ENCODE measurements around the gene HOXD3.

GRCh38 chr2:176123411-176124109 lies 33.5 kb upstream of the HOXD3 start:
- no peak for TF ChIP-seq IRF2 (CRISPR knock-in tag; IDR thresholded peaks at IDR 0.05; ENCODE audit: borderline replicate concordance, low read depth)
- TF ChIP-seq CBFB (CRISPR knock-in tag; IDR thresholded peaks at IDR 0.05; ENCODE audit: low read depth) = no peak
- TF ChIP-seq CREB1 (CRISPR knock-in tag; IDR thresholded peaks at IDR 0.05) = no peak
- TF ChIP-seq ESRRA (CRISPR knock-in tag; IDR thresholded peaks at IDR 0.05; ENCODE audit: borderline replicate concordance) = no peak
- no peak for TF ChIP-seq CTCF (IDR thresholded peaks at IDR 0.05)
- TF ChIP-seq NR3C1 (CRISPR knock-in tag; conservative IDR thresholded peaks at IDR 0.05; ENCODE audit: low read depth) = no peak
- no peak for TF ChIP-seq USF1 (CRISPR knock-in tag; IDR thresholded peaks at IDR 0.05)
- no peak for TF ChIP-seq FOXK1 (CRISPR knock-in tag; IDR thresholded peaks at IDR 0.05)
- TF ChIP-seq ATF2 (CRISPR knock-in tag; IDR thresholded peaks at IDR 0.05; ENCODE audit: borderline replicate concordance, low read depth) = no peak
- no peak for TF ChIP-seq MXD4 (CRISPR knock-in tag; IDR thresholded peaks at IDR 0.05; ENCODE audit: borderline replicate concordance)
- no peak for TF ChIP-seq E2F1 (CRISPR knock-in tag; IDR thresholded peaks at IDR 0.05)
- TF ChIP-seq FOXP4 (CRISPR knock-in tag; IDR thresholded peaks at IDR 0.05) = no peak

All from WTC11 (cell line).